NB4 (cell line): ENCODE data around the gene RUVBL1.

Experiments used
- CTCF ChIP-seq: IDR thresholded peaks from one replicate; pipeline ENCODE4 v1.5.1; 2012; ENCODE audit warnings: low read depth, low read length
- MAX ChIP-seq: IDR thresholded peaks from 2 replicates; pipeline ENCODE4 v1.6.1; 2011; ENCODE audit warnings: low read depth, low read length
- MYC ChIP-seq: IDR thresholded peaks from 2 replicates; pipeline ENCODE4 v1.6.1; 2011; ENCODE audit warnings: low read depth, low read length
- POLR2A ChIP-seq: IDR thresholded peaks from 2 replicates; pipeline ENCODE4 v1.6.1; 2011; ENCODE audit warnings: mild to moderate bottlenecking; ENCODE audit not compliant: insufficient read length; ENCODE audit errors: extremely low read depth

- no peak for TF ChIP-seq CTCF
- TF ChIP-seq MAX: no peak
- no peak for TF ChIP-seq POLR2A
- TF ChIP-seq MYC: no peak
Observed at GRCh38 chr3:128081846-128082245, 41.8 kb downstream of the RUVBL1 start.
